Measurements from ENCODE around the gene TTC9B.

The TTC9B gene

DNA sequence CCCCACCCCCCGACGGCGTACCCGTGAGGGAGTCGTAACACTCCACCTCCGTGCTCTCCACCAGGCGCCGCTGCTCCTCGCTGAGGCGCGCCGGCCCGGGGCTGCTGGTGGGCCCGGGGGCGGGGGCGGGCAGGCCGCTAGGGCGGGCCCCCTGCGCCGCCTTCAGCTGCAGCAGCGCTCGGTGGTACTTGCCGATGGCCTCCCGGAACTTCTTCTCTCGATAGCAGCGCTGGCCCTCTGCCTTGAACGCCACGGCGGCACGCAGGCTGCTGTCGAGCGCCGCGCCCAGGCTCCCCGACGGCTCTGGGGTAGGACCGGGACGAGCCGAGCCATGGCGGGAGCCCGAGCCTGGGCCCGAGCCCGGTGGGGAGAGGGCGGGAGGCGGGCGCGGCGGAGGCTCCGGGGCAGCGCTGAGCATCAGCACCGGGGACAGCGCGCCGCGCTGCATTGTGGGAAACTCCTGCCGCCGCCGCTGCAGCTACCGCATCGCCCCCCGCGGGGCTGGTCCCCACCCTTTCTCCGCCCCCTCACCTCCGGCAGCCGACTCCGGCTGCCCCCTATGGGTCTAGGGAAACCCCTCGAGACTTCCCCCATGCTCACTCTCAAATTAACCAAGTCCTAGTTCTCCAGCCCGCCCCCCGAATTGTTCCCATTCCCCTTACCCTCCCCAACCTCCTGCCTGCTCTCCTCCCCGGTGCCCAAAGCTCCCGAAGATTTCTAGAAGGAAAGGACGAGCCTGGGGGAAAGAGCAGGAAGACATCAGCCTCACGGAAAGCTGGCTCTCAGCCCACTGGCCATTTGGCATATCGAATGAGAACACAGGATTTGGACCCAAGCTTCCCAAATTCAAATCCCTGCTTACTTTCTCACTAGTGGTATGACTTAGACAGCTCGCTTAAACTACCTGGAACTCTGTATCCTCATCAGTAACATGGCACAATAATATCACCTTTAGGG is at the start of gene TTC9B:
Gene TTC9B (minus strand): TSS at position 451 of the 957 bp plus-strand sequence. CDS start 3 bp downstream, at position 448.
- TF ChIP-seq, protein P1, sequence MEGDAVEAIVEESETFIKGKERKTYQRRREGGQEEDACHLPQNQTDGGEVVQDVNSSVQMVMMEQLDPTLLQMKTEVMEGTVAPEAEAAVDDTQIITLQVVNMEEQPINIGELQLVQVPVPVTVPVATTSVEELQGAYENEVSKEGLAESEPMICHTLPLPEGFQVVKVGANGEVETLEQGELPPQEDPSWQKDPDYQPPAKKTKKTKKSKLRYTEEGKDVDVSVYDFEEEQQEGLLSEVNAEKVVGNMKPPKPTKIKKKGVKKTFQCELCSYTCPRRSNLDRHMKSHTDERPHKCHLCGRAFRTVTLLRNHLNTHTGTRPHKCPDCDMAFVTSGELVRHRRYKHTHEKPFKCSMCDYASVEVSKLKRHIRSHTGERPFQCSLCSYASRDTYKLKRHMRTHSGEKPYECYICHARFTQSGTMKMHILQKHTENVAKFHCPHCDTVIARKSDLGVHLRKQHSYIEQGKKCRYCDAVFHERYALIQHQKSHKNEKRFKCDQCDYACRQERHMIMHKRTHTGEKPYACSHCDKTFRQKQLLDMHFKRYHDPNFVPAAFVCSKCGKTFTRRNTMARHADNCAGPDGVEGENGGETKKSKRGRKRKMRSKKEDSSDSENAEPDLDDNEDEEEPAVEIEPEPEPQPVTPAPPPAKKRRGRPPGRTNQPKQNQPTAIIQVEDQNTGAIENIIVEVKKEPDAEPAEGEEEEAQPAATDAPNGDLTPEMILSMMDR (IDR thresholded peaks at IDR 0.05; ENCODE audit: low read depth, low read length, missing control alignments): no peak
- in situ Hi-C loops (cut with HindIII; ENCODE audit: low sequenced_read_pairs): no loop called here
- DNase-seq (ENCODE audit: low read depth): no peak
- no peak within 1 kb of the TSS for H3K4me3 ChIP-seq (ENCODE audit: low read depth, low read length)

DNA sequence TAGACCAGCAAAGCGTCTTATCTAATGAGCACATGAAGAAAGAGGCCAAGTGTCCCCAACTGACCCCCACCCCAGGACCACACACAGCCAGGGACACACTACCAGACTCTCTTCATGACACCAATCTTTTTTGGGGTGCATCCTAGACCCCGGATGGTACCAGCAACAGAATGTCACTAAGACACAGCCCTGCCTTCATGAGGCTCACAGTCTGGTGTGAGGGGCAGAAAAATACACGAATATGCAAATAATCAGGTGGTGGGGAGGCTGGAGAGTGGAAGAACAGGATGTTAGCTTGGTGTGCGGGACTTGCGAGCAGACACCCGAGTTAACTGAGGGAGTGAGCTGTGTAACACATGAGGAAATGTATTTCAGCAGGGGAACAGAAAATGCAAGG is 49.4 kb upstream of the TTC9B start:
- no peak for DNase-seq (ENCODE audit: low read depth)

DNA sequence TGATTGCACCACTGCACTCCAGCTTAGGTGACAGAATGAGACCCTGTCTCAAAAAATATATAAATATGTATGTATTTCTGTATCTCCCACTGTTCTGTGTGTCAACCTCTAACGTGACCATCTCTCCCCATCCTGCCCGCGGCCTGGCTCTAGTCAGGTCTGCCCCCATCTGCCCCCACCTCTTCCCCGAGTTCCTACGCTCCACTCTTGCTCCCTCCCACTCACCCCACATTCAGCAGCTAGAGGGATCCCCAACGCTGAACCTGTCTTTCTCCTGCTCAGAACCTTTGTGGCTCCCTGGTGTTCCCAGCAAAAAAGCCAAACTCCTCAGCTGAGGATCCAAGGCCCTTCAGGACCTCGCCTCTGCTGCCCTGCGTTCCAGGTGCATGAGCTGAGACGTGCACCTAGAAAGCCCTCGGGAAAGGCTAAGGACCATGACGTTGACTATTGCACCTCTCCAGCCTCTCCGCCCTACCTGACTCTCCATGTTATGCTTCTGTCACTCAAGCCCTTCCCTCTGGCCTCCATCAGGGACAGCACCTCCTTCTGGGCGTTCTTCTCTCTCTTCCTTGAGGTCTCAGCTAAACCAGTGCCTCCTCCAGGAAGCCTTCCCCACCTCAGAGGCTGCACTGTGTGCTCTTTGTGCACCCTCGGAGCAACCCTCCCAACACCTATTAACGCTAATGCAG is 48.9 kb upstream of the TTC9B start:
- TF ChIP-seq, protein P1 (IDR thresholded peaks at IDR 0.05; ENCODE audit: low read depth, low read length, missing control alignments): no peak
- no peak overlapping the region for H3K4me3 ChIP-seq (ENCODE audit: low read depth, low read length)
- in situ Hi-C loops (cut with HindIII; ENCODE audit: low sequenced_read_pairs): no loop called here
- DNase-seq (ENCODE audit: low read depth): no peak

More for the DNA sequence above, 49.4 kb upstream of the TTC9B start:
- in situ Hi-C loops (cut with HindIII; ENCODE audit: low sequenced_read_pairs): no loop called here
- TF ChIP-seq, protein P1 (IDR thresholded peaks at IDR 0.05; ENCODE audit: low read depth, low read length, missing control alignments): no peak
- no peak overlapping the region for H3K4me3 ChIP-seq (ENCODE audit: low read depth, low read length)

DNA sequence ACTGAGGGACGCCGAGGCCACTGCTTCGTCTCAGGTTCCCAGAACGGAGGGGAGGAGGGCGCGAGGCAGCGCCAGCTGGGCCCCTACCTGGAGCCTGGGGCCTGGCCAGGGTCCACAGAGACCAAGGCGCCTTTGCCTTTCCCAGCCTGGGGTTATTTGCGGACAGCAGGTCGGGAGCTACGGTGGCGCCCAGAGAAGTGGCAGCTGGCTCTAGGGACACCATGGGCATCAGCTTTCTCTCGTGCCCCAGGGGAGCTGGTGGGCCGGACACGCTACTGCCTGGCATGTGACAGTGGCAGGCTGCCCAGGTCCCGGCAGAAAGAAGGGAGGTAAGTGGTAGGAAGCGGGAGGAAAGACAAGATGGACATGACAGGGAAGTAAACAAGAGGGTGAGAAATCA is 47.9 kb upstream of the TTC9B start:
- no peak for DNase-seq (ENCODE audit: low read depth)
- TF ChIP-seq, protein P1 (IDR thresholded peaks at IDR 0.05; ENCODE audit: low read depth, low read length, missing control alignments): no peak
- H3K4me3 ChIP-seq (ENCODE audit: low read depth, low read length): no peak overlapping the region
- in situ Hi-C loops (cut with HindIII; ENCODE audit: low sequenced_read_pairs): no loop called here

DNA sequence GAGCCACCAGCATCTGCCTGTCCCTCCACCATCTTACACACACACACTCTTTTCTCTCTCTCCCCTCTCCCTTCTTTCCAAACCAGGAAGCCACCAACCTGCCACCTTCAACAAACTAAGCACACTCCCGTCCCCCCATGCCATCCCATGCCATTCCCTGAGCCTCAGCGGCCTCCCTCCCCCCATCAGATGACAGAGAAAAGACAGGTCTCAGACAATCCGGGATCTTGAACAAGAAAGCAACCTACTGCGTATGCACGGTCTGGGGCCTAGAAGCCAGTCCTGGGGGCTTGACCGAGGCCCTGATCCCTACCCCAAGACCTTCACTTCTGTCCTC is 47.5 kb upstream of the TTC9B start:
- in situ Hi-C loops (cut with HindIII; ENCODE audit: low sequenced_read_pairs): no loop called here
- DNase-seq (ENCODE audit: low read depth): no peak
- no peak overlapping the region for H3K4me3 ChIP-seq (ENCODE audit: low read depth, low read length)
- TF ChIP-seq, protein P1 (IDR thresholded peaks at IDR 0.05; ENCODE audit: low read depth, low read length, missing control alignments): no peak

DNA sequence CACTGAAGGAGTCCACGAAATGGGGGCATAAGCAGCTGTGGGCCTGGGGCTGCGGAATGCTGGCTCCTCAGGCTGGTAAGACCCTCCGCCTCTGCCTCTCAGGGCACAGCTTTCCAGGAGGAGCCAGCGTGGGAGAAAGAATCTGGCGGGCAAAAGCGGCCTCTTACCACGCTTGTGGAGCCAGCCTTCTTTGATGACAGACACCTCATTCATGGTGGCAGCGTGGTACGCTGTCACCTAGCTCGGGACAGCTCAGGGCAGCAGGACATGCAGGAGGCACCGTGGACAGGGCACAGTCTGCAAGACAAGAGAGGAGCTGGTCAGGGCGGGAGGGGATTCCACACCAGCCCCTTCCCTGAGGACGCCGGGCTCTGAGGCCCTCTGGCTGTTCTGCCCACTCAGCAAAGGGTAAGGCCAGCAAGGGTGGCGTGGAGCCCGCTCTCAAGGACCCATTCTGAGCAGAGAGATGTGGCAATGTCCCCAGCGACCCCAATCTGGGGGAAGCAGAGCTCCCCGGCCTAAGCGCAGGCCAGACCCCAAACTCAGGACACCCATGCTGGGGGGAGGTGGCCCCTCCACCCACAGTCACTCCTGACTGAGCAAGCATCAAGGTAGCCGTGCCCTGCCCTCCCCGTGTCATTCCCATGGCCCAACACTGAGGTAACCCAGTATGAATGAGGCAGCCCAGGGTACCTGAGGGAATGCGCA is 47.0 kb upstream of the TTC9B start:
- TF ChIP-seq, protein P1 (IDR thresholded peaks at IDR 0.05; ENCODE audit: low read depth, low read length, missing control alignments): no peak
- no peak overlapping the region for H3K4me3 ChIP-seq (ENCODE audit: low read depth, low read length)
- DNase-seq (ENCODE audit: low read depth): no peak
- in situ Hi-C loops (cut with HindIII; ENCODE audit: low sequenced_read_pairs): no loop called here
